Activated CD8-positive, alpha-beta T cell treated with anti-CD3 and anti-CD28 coated beads, Interleukin-2, amount 10 ng/mL, durations not matched to agents 7 days and 5 days (primary cell): ENCODE measurements around the gene ATP10A. TPM values are rescaled to one million over a fixed set of nuclear protein-coding genes. Genes with fewer than 3 reads are reported as not detected.
"Not testable (repeated sequence)": the region's sequence is repeated elsewhere in the genome, so short reads cannot be mapped to it uniquely, and the experiment has no call there.

Source experiments
- ATAC-seq: fragments of 150-1000 bp; cut with Tn5 transposase; one replicate; pipeline ENCODE4 v1.10.0; 2021; ENCODE audit warnings: moderate library complexity
- CTCF ChIA-PET: fragments of 350-600 bp; sonication (Branson Sonifier 250); formaldehyde crosslinking; loops from one replicate; lab custom pipeline; 2021; ENCODE audit warnings: antibody characterized with exemption; lab: Charles Lee
- POLR2A ChIA-PET: fragments of 350-600 bp; sonication (Branson Sonifier 250); formaldehyde crosslinking; loops from one replicate; lab custom pipeline; 2021; ENCODE audit warnings: antibody characterized with exemption; lab: Charles Lee
- DNase-seq: peaks from one replicate; pipeline ENCODE4 v3.0.0-alpha.2; 2020
- H3K27ac Mint-ChIP-seq: one replicate; pipeline ENCODE4 v1.8.0; 2021; ENCODE audit warnings: mild to moderate bottlenecking, mixed read lengths
- H3K27me3 Mint-ChIP-seq: one replicate; pipeline ENCODE4 v1.8.0; 2021; ENCODE audit warnings: low read depth, mixed read lengths
- H3K36me3 Mint-ChIP-seq: one replicate; pipeline ENCODE4 v1.8.0; 2021; ENCODE audit warnings: low read depth, mixed read lengths
- H3K4me1 Mint-ChIP-seq: one replicate; pipeline ENCODE4 v1.8.0; 2021; ENCODE audit warnings: low read depth, mixed read lengths
- H3K4me3 Mint-ChIP-seq: one replicate; pipeline ENCODE4 v1.8.0; 2021; ENCODE audit warnings: mild to moderate bottlenecking, mixed read lengths
- H3K9me3 Mint-ChIP-seq: one replicate; pipeline ENCODE4 v1.8.0; 2022; ENCODE audit warnings: mixed read lengths; ENCODE audit not compliant: insufficient read depth
- total RNA-seq, 2 experiments: library from RNA; stranded (reverse); gene quantifications; one replicate each; pipeline ENCODE4 v1.2.3, GENCODE V29; 2021

ATP10A gene
- total RNA-seq, 2 experiments from 2014 or later, result 53.8 to 58.9 TPM

- Mint-ChIP-seq H3K36me3 (peaks cover 31% of the 10 kb centered on the region), H3K9me3 (no peaks in the 10 kb centered on the region), H3K4me3 (peak overlapping the region; percentile 81), H3K27ac (peak overlapping the region; percentile 87), H3K27me3 (peaks cover 10% of the 10 kb centered on the region), H3K4me1 (peaks cover 33% of the 10 kb centered on the region)
- ATAC-seq, result no peak
- ChIA-PET CTCF (interaction anchor here (1.5 kb wide), 1 partner anchor 81 kb away, joined by 3 read pairs; no protein-coding TSS in a partner anchor), POLR2A (interaction anchor here (2.8 to 3.9 kb wide), 2 partner anchors 13 to 16 kb away, joined by 13 to 42 read pairs; no protein-coding TSS in a partner anchor)
- DNase-seq, result no peak
Observed at GRCh38 chr15:25863968-25864580, 947 bp upstream of the ATP10A start.

- Mint-ChIP-seq H3K36me3 (peaks cover 45% of the 10 kb centered on the region), H3K4me3 (peak overlapping the region; percentile 96), H3K27me3 (peaks cover 10% of the 10 kb centered on the region), H3K4me1 (peaks cover 47% of the 10 kb centered on the region), H3K27ac (peak overlapping the region; percentile 95), H3K9me3 (no peaks in the 10 kb centered on the region)
- ChIA-PET CTCF (interaction anchor here (0.7 to 2.2 kb wide), 6 partner anchors 9 to 79 kb away, joined by 3 to 15 read pairs (median 5); no protein-coding TSS in a partner anchor), POLR2A (interaction anchor here (0.6 to 3.9 kb wide), 7 partner anchors 9 to 123 kb away, joined by 3 to 42 read pairs (median 6); no protein-coding TSS in a partner anchor)
- DNase-seq (peak; percentile 57), ATAC-seq (peak; percentile 48)
Observed at GRCh38 chr15:25862472-25863110, 536 bp downstream of the ATP10A start.

DNA sequence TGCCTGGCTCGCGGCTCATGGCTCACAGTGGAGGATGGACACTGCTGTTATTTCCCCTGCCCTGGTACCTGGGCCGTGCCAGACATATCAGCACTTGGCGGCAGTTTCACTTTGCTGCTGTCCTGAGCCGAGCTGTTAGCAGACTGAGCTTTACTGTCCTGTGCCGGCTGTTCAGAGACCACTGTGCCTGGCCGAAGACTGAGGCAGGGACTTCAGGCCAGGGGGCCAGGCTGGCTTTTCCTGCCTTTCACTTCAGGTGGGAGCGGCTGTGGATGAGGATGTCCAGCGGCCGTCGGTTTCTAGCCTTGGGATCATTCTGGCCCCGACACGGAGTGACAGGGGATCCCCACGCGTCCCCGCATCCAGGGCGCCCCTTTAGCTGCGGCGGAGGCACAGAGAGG is 1.1 kb downstream of the ATP10A start:
- Mint-ChIP-seq H3K27ac (peak overlapping the region; percentile 95), H3K4me1 (peaks cover 51% of the 10 kb centered on the region), H3K27me3 (peaks cover 10% of the 10 kb centered on the region), H3K4me3 (peak overlapping the region; percentile 96), H3K36me3 (peaks cover 49% of the 10 kb centered on the region), H3K9me3 (no peaks in the 10 kb centered on the region)
- DNase-seq, result peak; percentile 48
- POLR2A ChIA-PET, result interaction anchor here (0.6 to 3.9 kb wide), 8 partner anchors 9 to 122 kb away, joined by 3 to 42 read pairs (median 6); no protein-coding TSS in a partner anchor
- ATAC-seq, result peak; percentile 34
- CTCF ChIA-PET, result interaction anchor here (0.7 to 2.2 kb wide), 8 partner anchors 9 to 152 kb away, joined by 3 to 15 read pairs (median 4); no protein-coding TSS in a partner anchor

DNA sequence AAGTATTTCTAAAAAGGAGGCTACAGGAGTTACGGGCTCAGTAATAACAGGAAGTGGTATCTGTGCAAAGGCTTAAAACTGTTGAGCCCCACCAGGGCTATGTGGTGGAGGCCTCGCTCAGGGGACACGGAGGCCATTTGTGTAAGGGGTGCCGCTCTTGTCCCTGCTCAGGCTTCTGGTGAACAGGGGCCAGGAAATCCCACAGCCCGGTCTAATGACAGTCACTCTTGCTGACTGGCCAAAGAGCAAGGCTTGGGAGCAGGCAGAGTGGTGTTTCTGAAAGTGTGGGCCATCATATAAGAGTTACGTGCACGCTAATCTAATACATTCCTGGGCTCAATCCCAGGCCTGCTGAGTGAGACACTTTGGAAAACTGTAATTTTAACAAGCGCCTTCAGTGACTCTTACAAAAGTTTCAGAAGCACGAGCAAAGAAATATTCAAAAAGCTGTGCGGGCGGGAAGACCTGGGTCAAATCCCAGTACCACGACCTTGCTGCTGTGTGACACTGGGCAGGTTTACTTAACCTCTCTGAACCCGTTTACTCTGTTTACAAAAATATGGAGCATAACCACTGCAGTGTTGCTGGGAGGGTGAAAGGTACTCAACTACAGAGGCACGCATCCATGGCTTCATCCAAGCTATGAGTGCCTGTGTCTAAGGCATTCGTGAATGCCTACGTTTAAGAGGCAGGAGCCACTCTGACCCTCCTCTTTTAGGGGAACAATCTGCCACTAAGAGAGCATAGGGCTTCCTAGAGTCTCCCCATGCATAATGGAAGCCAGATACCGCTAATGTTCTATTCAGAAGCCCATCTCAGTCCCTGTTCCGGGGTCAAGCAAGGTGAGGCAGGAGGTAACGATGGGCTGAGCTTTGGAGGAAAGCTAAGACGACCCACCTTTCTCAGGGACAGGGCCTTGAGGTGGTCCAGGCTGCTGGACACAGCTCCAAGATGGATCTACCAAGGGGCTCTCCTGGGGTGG is 2.0 kb downstream of the ATP10A start:
- Mint-ChIP-seq H3K4me1 (peaks cover 60% of the 10 kb centered on the region), H3K9me3 (peaks cover 3% of the 10 kb centered on the region), H3K27ac (peak overlapping the region; percentile 95), H3K36me3 (peaks cover 58% of the 10 kb centered on the region), H3K4me3 (peak overlapping the region; percentile 96), H3K27me3 (peaks cover 3% of the 10 kb centered on the region)
- CTCF ChIA-PET, result interaction anchor here (0.8 to 3.2 kb wide), 9 partner anchors 8 to 151 kb away, joined by 3 to 15 read pairs (median 6); no protein-coding TSS in a partner anchor
- POLR2A ChIA-PET, result interaction anchor here (1.0 to 3.9 kb wide), 7 partner anchors 8 to 222 kb away, joined by 3 to 42 read pairs (median 6); no protein-coding TSS in a partner anchor
- DNase-seq, result peak; percentile 72
- ATAC-seq, result peak; percentile 47

GRCh38 chr15:25859838-25860645 is 3.1 kb downstream of the ATP10A start:
- ChIA-PET CTCF (interaction anchor here (1.4 to 3.2 kb wide), 4 partner anchors 9 to 77 kb away, joined by 3 to 12 read pairs (median 9); no protein-coding TSS in a partner anchor), POLR2A (interaction anchor here (1.6 to 3.9 kb wide), 5 partner anchors 9 to 73 kb away, joined by 5 to 42 read pairs (median 9); no protein-coding TSS in a partner anchor)
- Mint-ChIP-seq H3K9me3 (peaks cover 4% of the 10 kb centered on the region), H3K27ac (peak overlapping the region; percentile 95), H3K4me3 (peak overlapping the region; percentile 96), H3K36me3 (peaks cover 70% of the 10 kb centered on the region), H3K27me3 (no peaks in the 10 kb centered on the region), H3K4me1 (peaks cover 71% of the 10 kb centered on the region)
- ATAC-seq (peak; percentile 32), DNase-seq (peak; percentile 59)

- H3K4me1 Mint-ChIP-seq, result peaks cover 70% of the 10 kb centered on the region
- ChIA-PET POLR2A (interaction anchor here (1.0 to 1.9 kb wide), 3 partner anchors 8 to 11 kb away, joined by 3 to 9 read pairs (median 9); no protein-coding TSS in a partner anchor), CTCF (interaction anchor here (1.4 to 3.2 kb wide), 4 partner anchors 8 to 76 kb away, joined by 3 to 12 read pairs (median 9); no protein-coding TSS in a partner anchor)
- no peaks in the 10 kb centered on the region for H3K27me3 Mint-ChIP-seq
- ATAC-seq (no peak), DNase-seq (no peak)
- peaks cover 77% of the 10 kb centered on the region for H3K36me3 Mint-ChIP-seq
- H3K27ac Mint-ChIP-seq, result peak overlapping the region; percentile 95
- peak overlapping the region; percentile 96 for H3K4me3 Mint-ChIP-seq
- peaks cover 4% of the 10 kb centered on the region for H3K9me3 Mint-ChIP-seq
Observed at GRCh38 chr15:25858952-25859760, 4.0 kb downstream of the ATP10A start.

DNA sequence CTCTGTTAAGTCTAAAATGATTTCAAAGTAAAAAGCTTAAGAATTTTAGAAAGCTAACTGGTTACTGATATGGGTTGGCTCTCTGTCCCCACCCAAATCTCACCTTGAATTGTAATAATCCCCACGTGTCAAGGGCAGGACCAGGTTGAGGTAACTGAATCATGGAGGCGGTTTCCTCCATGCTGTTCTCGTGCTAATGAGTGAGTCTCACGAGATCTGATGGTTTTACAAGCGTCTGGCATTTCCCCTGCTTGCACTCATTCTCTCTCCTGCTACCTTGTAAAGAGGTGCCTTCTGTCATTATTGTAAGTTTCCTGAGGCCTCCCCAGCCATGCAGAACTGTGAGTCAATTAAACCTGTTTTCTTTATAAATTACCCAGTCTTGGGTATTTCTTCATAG is 7.1 kb downstream of the ATP10A start:
- CTCF ChIA-PET, result interaction anchor here (1.3 to 1.5 kb wide), 2 partner anchors 9 to 78 kb away, joined by 5 to 6 read pairs; no protein-coding TSS in a partner anchor
- DNase-seq, H3K9me3 Mint-ChIP-seq, H3K27me3 Mint-ChIP-seq, H3K4me3 Mint-ChIP-seq, POLR2A ChIA-PET, ATAC-seq: not testable (repeated sequence)
- peaks cover 91% of the 10 kb centered on the region for H3K36me3 Mint-ChIP-seq
- H3K4me1 Mint-ChIP-seq, result peaks cover 95% of the 10 kb centered on the region
- H3K27ac Mint-ChIP-seq, result peak overlapping the region; percentile 33

DNA sequence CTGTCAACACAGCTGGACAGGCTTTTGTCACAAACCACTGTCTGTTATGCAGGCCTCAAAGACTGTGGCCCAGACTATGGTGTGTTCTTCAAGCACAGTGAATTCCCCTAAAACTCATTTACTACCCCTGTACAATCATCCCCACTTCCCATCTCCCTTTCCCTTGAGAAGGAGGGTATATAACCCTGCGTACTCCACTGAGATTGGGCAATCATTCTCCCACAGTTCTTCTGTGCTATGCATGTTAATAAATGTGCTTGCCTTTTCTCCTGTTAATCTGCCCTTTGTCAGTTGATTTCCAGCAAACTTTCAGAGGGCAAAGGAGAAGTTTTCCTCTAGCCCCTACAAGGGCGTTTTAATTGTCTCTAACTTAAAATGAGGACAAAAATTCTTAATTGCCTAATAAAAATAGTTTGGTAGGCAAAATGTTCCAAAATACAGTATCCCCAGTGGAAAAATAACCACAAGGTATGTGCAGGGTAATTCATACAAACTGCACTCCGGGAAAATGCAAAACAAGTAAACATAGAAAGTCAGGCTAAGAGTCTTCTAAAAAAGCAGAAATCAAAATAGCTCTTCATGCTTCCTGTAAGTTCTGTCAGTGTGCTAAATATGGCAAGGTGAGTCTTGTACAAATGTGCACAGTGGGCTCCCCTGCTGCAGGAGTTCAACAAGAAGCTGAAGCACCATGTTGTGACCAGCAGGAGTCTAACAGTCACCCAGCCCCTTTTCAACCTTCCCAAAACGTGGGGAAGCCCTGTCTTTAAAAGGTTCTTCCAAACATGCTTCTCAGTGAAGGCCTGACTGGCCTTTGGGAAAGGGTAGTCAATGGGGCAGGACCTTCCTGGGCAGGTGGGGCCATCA is 10.2 kb downstream of the ATP10A start:
- Mint-ChIP-seq H3K4me1 (peaks cover 93% of the 10 kb centered on the region), H3K27me3 (no peaks in the 10 kb centered on the region), H3K27ac (peak overlapping the region; percentile 76), H3K36me3 (peaks cover 82% of the 10 kb centered on the region), H3K4me3 (peak overlapping the region; percentile 30), H3K9me3 (peaks cover 4% of the 10 kb centered on the region)
- ChIA-PET POLR2A (interaction anchor here (1.8 kb wide), 1 partner anchor 9 kb away, joined by 20 read pairs; no protein-coding TSS in a partner anchor), CTCF (interaction anchor here (1.0 to 1.6 kb wide), 4 partner anchors 9 to 81 kb away, joined by 3 to 6 read pairs (median 5); partner anchors contain the start of gene ATP10A)
- DNase-seq, result peak; percentile 37
- ATAC-seq, result no peak

GRCh38 chr15:25852027-25852426 is 11.1 kb downstream of the ATP10A start:
- H3K4me3 Mint-ChIP-seq, result no peak overlapping the region
- ChIA-PET POLR2A (interaction anchor here (0.8 to 1.9 kb wide), 3 partner anchors 8 to 12 kb away, joined by 3 to 13 read pairs (median 9); partner anchors contain the start of gene ATP10A), CTCF (interaction anchor here (0.9 kb wide), 1 partner anchor 8 kb away, joined by 3 read pairs; no protein-coding TSS in a partner anchor)

More at GRCh38 chr15:25852027-25852426, 11.1 kb downstream of the ATP10A start:
- no peak for ATAC-seq
- Mint-ChIP-seq H3K4me1 (peaks cover 91% of the 10 kb centered on the region), H3K27me3 (no peaks in the 10 kb centered on the region), H3K9me3 (peaks cover 4% of the 10 kb centered on the region), H3K27ac (peak overlapping the region; percentile 40), H3K36me3 (peaks cover 76% of the 10 kb centered on the region)
- DNase-seq, result no peak
